Gastroesophageal sphincter (tissue), 3 donors: Measurements from ENCODE around the gene SDF4.

Experiments
- CTCF ChIP-seq, 4 experiments: fragments of 200-600 bp in 2 of 4; fragments of 450-650 bp in 2 of 4; sonication (generic) in 1 of 4; IDR thresholded peaks; one replicate each; pipeline ENCODE4 v1.5.1; 2017 to 2019; ENCODE audit warnings: antibody characterized with exemption in 4 of 4, mild to moderate bottlenecking in 2 of 4, moderate library complexity in 2 of 4
- EP300 ChIP-seq: sonication (generic); formaldehyde crosslinking; IDR thresholded peaks from one replicate; pipeline ENCODE4 v1.6.1; 2017; ENCODE audit warnings: antibody characterized with exemption, mild to moderate bottlenecking
- POLR2A ChIP-seq, 2 donors: fragments of 450-650 bp; IDR thresholded peaks; one replicate each; pipeline ENCODE4 v1.6.1; 2017; ENCODE audit warnings: antibody characterized with exemption in 2 of 2, mild to moderate bottlenecking in 2 of 2, moderate library complexity in 1 of 2
- POLR2AphosphoS5 ChIP-seq: sonication (generic); formaldehyde crosslinking; IDR thresholded peaks from one replicate; pipeline ENCODE4 v1.6.1; 2017; ENCODE audit warnings: antibody characterized with exemption

GRCh38 chr1:1171546-1172340 is 60.1 kb downstream of the SDF4 start:
- TF ChIP-seq CTCF (IDR thresholded peaks at IDR 0.05) (no peak), POLR2A (IDR thresholded peaks at IDR 0.05) (no peak), EP300 (no peak), POLR2AphosphoS5 (no peak)
